ENCODE data around the gene UPP2. TPM values are rescaled to one million over a fixed set of nuclear protein-coding genes. Genes with fewer than 3 reads are reported as not detected.

UPP2 gene
- total and polyA plus RNA-seq, 4 donors: 0.51 to 9.0 (median 1.3) TPM

DNA sequence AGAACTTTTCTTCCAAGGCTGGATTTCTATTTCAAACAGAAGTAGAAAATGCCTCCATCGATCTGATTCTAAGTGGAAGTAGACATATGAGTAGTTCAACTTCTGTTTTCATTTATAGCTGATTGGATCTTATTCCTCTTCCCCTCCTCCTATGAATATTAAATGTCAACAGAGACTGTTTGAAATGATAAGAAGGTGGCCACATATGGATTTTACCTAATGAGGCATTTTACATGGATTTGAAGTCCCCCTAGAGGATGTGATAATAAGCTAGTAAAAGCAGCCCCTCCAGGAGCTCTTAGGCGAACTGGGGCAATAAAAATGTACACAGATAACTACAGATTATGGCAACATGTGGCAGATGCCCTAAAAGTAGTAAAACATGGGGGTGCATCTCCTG, 71.0 kb downstream of the UPP2 start:
- H3K27me3 ChIP-seq (ENCODE audit: control insufficient read depth in 4 of 4, insufficient read depth in 4 of 4, low read length in 3 of 4): no peaks in the 10 kb centered on the region
- no peaks in the 10 kb centered on the region for H3K9me3 ChIP-seq (ENCODE audit: control insufficient read depth in 4 of 4, low read length in 3 of 4)
- TF ChIP-seq, protein P1, sequence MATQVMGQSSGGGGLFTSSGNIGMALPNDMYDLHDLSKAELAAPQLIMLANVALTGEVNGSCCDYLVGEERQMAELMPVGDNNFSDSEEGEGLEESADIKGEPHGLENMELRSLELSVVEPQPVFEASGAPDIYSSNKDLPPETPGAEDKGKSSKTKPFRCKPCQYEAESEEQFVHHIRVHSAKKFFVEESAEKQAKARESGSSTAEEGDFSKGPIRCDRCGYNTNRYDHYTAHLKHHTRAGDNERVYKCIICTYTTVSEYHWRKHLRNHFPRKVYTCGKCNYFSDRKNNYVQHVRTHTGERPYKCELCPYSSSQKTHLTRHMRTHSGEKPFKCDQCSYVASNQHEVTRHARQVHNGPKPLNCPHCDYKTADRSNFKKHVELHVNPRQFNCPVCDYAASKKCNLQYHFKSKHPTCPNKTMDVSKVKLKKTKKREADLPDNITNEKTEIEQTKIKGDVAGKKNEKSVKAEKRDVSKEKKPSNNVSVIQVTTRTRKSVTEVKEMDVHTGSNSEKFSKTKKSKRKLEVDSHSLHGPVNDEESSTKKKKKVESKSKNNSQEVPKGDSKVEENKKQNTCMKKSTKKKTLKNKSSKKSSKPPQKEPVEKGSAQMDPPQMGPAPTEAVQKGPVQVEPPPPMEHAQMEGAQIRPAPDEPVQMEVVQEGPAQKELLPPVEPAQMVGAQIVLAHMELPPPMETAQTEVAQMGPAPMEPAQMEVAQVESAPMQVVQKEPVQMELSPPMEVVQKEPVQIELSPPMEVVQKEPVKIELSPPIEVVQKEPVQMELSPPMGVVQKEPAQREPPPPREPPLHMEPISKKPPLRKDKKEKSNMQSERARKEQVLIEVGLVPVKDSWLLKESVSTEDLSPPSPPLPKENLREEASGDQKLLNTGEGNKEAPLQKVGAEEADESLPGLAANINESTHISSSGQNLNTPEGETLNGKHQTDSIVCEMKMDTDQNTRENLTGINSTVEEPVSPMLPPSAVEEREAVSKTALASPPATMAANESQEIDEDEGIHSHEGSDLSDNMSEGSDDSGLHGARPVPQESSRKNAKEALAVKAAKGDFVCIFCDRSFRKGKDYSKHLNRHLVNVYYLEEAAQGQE (IDR thresholded peaks at IDR 0.05): no peak
- H3K9ac ChIP-seq (ENCODE audit: low read depth in 1 of 2, low read length in 2 of 2): no peak overlapping the region
- no peak for DNase-seq (ENCODE audit: low spot score)
- H3K4me3 ChIP-seq (ENCODE audit: low read depth in 1 of 3, low read length in 3 of 3): no peak overlapping the region
- no peak overlapping the region for H3K27ac ChIP-seq (ENCODE audit: low read depth in 1 of 2, low read length in 2 of 2)
- H3K4me1 ChIP-seq (ENCODE audit: control insufficient read depth in 4 of 4, insufficient read depth in 4 of 4, low read length in 3 of 4): no peaks in the 10 kb centered on the region
- WGBS: 47% methylated on average over 2 of the region's 2 CpGs
- H3K36me3 ChIP-seq (ENCODE audit: control insufficient read depth in 4 of 4, insufficient read depth in 3 of 4, low read depth in 1 of 4, low read length in 3 of 4): no peaks in the 10 kb centered on the region

DNA sequence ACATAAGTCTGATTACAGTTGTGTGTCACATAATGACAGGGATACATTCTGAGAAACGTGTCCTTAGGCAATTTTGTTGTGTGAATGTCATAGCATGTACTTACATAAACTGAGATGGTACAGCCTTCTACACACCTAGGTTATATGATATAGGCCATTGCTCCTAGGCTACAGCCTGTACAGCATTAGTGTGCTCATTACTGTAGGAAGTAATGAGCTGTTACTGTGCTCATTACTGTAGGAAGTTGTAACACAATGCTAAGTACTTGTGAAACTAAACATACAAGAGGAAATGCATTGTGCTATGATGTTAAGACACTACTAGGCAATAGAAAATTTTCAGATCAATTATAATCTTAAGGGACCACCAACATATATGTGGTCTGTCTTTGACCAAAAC, 72.8 kb downstream of the UPP2 start:
- TF ChIP-seq FOXA1 (IDR thresholded peaks at IDR 0.05): no peak
- no peak for TF ChIP-seq NR2F2 (IDR thresholded peaks at IDR 0.05)
- no peak for TF ChIP-seq TAF1 (conservative IDR thresholded peaks at IDR 0.05)
- no peak for TF ChIP-seq JUND (IDR thresholded peaks at IDR 0.05)
- no peak for TF ChIP-seq HNF4G (IDR thresholded peaks at IDR 0.05)
- TF ChIP-seq EGR1 (IDR thresholded peaks at IDR 0.05; ENCODE audit: low read depth in 2 of 2): no peak
- no peak for TF ChIP-seq YY1 (IDR thresholded peaks at IDR 0.05)
- TF ChIP-seq, protein P2, sequence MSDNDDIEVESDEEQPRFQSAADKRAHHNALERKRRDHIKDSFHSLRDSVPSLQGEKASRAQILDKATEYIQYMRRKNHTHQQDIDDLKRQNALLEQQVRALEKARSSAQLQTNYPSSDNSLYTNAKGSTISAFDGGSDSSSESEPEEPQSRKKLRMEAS (IDR thresholded peaks at IDR 0.05): no peak
- TF ChIP-seq, protein P3, sequence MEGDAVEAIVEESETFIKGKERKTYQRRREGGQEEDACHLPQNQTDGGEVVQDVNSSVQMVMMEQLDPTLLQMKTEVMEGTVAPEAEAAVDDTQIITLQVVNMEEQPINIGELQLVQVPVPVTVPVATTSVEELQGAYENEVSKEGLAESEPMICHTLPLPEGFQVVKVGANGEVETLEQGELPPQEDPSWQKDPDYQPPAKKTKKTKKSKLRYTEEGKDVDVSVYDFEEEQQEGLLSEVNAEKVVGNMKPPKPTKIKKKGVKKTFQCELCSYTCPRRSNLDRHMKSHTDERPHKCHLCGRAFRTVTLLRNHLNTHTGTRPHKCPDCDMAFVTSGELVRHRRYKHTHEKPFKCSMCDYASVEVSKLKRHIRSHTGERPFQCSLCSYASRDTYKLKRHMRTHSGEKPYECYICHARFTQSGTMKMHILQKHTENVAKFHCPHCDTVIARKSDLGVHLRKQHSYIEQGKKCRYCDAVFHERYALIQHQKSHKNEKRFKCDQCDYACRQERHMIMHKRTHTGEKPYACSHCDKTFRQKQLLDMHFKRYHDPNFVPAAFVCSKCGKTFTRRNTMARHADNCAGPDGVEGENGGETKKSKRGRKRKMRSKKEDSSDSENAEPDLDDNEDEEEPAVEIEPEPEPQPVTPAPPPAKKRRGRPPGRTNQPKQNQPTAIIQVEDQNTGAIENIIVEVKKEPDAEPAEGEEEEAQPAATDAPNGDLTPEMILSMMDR (IDR thresholded peaks at IDR 0.05; ENCODE audit: low read depth, low read length, missing input control): no peak
- no peak for TF ChIP-seq FOXA2 (IDR thresholded peaks at IDR 0.05)
- TF ChIP-seq HNF4A (conservative IDR thresholded peaks at IDR 0.05): no peak
- TF ChIP-seq, protein P4, sequence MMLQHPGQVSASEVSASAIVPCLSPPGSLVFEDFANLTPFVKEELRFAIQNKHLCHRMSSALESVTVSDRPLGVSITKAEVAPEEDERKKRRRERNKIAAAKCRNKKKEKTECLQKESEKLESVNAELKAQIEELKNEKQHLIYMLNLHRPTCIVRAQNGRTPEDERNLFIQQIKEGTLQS (IDR thresholded peaks at IDR 0.05): no peak
- TF ChIP-seq, protein P5, sequence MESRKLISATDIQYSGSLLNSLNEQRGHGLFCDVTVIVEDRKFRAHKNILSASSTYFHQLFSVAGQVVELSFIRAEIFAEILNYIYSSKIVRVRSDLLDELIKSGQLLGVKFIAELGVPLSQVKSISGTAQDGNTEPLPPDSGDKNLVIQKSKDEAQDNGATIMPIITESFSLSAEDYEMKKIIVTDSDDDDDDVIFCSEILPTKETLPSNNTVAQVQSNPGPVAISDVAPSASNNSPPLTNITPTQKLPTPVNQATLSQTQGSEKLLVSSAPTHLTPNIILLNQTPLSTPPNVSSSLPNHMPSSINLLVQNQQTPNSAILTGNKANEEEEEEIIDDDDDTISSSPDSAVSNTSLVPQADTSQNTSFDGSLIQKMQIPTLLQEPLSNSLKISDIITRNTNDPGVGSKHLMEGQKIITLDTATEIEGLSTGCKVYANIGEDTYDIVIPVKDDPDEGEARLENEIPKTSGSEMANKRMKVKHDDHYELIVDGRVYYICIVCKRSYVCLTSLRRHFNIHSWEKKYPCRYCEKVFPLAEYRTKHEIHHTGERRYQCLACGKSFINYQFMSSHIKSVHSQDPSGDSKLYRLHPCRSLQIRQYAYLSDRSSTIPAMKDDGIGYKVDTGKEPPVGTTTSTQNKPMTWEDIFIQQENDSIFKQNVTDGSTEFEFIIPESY (IDR thresholded peaks at IDR 0.05): no peak
- TF ChIP-seq, protein P1 (IDR thresholded peaks at IDR 0.05): no peak
- TF ChIP-seq GABPA (IDR thresholded peaks at IDR 0.05 in 1 of 2, conservative IDR thresholded peaks at IDR 0.05 in 1 of 2): no peak
- Histone ChIP-seq H3K4me3 (ENCODE audit: low read depth in 1 of 3, low read length in 3 of 3) (no peak overlapping the region), H3K4me1 (ENCODE audit: control insufficient read depth in 4 of 4, insufficient read depth in 4 of 4, low read length in 3 of 4) (peaks cover 0 to 2% (median 0%) of the 10 kb centered on the region in 4 donors), H3K9me3 (ENCODE audit: control insufficient read depth in 4 of 4, low read length in 3 of 4) (no peaks in the 10 kb centered on the region), H3K36me3 (ENCODE audit: control insufficient read depth in 4 of 4, insufficient read depth in 3 of 4, low read depth in 1 of 4, low read length in 3 of 4) (no peaks in the 10 kb centered on the region), H3K27ac (ENCODE audit: low read depth in 1 of 2, low read length in 2 of 2) (no peak overlapping the region), H3K27me3 (ENCODE audit: control insufficient read depth in 4 of 4, insufficient read depth in 4 of 4, low read length in 3 of 4) (no peaks in the 10 kb centered on the region), H3K9ac (ENCODE audit: low read depth in 1 of 2, low read length in 2 of 2) (no peak overlapping the region)
- WGBS: 88% methylated on average over 1 of the region's 1 CpG
- no peak for DNase-seq (ENCODE audit: low spot score)
